Neutrophil (primary cell): ENCODE data around the gene STAT3.
A peak's percentile ranks its signal among the peaks of the same experiment; 100 is the strongest.

ENCODE experiments used
- H3K27ac ChIP-seq: fragments of 200-600 bp; sonication (generic); 2 replicates; pipeline ENCODE4 v1.5.1; 2016; ENCODE audit warnings: mild to moderate bottlenecking, moderate library complexity
- H3K27me3 ChIP-seq: fragments of 200-600 bp; sonication (generic); 2 replicates; pipeline ENCODE4 v1.6.0; 2016; ENCODE audit warnings: mild to moderate bottlenecking
- H3K36me3 ChIP-seq: fragments of 200-600 bp; sonication (generic); 2 replicates; pipeline ENCODE4 v1.5.1; 2017
- H3K4me1 ChIP-seq, 2 experiments: fragments of 200-600 bp in 1 of 2; sonication (generic) in 1 of 2; 1 replicate in 1 of 2; 2 replicates in 1 of 2; pipeline versions ENCODE4 v1.5.1 to v1.6.1; 2013 to 2016; ENCODE audit warnings: low read depth in 1 of 2, low read length in 1 of 2, mild to moderate bottlenecking in 1 of 2, moderate library complexity in 1 of 2; ENCODE audit not compliant: control insufficient read depth in 1 of 2, insufficient read depth in 1 of 2
- H3K4me3 ChIP-seq, 2 experiments: fragments of 200-600 bp in 1 of 2; sonication (generic) in 1 of 2; 1 replicate in 1 of 2; 2 replicates in 1 of 2; pipeline ENCODE4 v1.5.1; 2013 to 2016; ENCODE audit warnings: low read depth in 1 of 2, low read length in 1 of 2, mild to moderate bottlenecking in 1 of 2, moderate library complexity in 1 of 2
- H3K9me3 ChIP-seq: fragments of 200-600 bp; sonication (generic); 2 replicates; pipeline ENCODE4 v1.5.1; 2016
- TF ChIP-seq, protein P1 (sequence below): fragments of 200-600 bp; sonication (generic); IDR thresholded peaks from 2 replicates; pipeline ENCODE4 v1.5.1; 2016; ENCODE audit warnings: antibody characterized with exemption

STAT3 gene

DNA sequence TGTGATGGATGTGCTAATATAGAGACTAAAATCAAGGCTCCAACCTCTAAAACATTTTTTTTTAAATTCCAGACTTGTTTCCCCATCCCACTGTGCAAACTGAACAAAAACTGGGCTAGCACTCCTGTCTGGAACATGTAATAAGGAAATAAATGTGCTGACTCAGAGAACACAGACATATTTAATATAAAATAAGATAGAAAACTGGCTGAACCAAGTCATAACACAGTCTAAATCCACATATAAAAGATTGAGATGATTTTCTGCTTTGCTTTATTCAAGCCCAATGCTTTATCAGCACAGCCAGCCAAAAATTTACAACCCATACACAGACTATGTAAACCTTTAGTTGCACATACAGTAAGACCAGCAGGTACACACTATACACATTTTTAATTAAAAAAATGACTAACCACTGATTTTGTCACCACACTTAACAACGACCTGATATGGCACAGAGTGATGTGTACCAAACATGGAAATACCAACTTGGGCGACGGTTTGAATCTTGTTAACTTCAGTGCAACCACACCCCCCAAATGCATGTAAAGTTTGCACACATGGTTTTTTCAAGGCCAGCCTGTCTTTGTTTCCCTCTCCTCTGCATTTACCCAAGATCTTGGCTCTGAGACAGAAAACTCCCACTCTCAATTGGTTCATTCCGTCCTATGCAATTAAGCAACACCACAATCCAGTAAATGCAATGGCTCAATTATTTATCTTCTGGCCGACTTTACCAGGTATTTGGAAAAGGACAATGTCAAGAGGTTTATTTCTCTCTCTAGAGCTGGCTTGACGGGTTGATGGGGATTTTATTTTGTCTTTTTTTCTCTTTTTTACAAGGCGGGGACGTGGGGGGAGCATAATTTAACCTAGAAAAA is 1.2 kb downstream of the STAT3 start:
- peaks cover 6% of the 10 kb centered on the region for H3K36me3 ChIP-seq
- H3K9me3 ChIP-seq = no peaks in the 10 kb centered on the region
- H3K4me1 ChIP-seq = peaks cover 61 to 65% of the 10 kb centered on the region in 2 experiments
- peak overlapping the region; percentile 88 to 99 for H3K4me3 ChIP-seq
- TF ChIP-seq, protein P1, sequence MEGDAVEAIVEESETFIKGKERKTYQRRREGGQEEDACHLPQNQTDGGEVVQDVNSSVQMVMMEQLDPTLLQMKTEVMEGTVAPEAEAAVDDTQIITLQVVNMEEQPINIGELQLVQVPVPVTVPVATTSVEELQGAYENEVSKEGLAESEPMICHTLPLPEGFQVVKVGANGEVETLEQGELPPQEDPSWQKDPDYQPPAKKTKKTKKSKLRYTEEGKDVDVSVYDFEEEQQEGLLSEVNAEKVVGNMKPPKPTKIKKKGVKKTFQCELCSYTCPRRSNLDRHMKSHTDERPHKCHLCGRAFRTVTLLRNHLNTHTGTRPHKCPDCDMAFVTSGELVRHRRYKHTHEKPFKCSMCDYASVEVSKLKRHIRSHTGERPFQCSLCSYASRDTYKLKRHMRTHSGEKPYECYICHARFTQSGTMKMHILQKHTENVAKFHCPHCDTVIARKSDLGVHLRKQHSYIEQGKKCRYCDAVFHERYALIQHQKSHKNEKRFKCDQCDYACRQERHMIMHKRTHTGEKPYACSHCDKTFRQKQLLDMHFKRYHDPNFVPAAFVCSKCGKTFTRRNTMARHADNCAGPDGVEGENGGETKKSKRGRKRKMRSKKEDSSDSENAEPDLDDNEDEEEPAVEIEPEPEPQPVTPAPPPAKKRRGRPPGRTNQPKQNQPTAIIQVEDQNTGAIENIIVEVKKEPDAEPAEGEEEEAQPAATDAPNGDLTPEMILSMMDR = no peak
- peak overlapping the region; percentile 98 for H3K27ac ChIP-seq
- no peaks in the 10 kb centered on the region for H3K27me3 ChIP-seq

DNA sequence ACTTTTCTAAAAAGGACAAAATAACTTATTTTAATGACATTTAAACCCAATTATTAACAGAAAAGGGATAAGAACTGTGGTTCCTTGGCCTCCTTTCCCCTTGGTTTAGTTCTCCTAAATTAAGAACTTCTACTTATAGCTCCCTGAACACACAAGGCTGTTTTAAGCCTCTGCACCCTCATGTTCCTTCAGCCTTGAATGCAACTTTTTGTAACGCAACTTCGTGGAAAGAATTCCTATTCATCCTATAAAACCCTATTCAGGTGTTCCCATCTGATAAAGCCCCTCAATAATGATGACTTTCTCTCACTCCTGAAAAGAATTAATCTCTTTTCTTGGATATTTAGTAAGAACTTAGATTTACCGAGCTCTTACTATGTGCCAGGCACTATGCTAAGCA is 6.3 kb downstream of the STAT3 start:
- Histone ChIP-seq H3K27ac (peak overlapping the region; percentile 30), H3K4me1 (peaks cover 56 to 74% of the 10 kb centered on the region in 2 experiments), H3K9me3 (no peaks in the 10 kb centered on the region), H3K27me3 (no peaks in the 10 kb centered on the region), H3K4me3 (no peak overlapping the region), H3K36me3 (peaks cover 17% of the 10 kb centered on the region)
- TF ChIP-seq, protein P1 = no peak

DNA sequence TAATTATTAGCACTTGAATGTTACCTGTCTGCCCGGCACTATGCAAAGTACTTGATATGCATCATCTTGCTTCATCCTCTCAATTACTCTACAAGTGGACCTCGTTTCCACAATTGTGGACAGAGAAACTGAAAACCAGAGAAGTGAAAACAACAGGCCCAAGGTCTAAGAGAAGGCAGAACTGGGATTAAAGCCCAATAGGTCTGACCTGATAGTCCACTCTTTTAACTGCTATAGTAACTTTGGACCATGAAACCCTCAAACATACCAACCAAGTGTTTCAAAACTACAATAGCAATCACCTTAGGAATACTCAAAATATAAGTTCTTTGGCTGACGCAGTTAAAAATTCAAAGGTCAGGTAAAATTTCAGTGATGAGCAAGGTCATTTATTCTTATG is 7.3 kb downstream of the STAT3 start:
- TF ChIP-seq, protein P1 = no peak

DNA sequence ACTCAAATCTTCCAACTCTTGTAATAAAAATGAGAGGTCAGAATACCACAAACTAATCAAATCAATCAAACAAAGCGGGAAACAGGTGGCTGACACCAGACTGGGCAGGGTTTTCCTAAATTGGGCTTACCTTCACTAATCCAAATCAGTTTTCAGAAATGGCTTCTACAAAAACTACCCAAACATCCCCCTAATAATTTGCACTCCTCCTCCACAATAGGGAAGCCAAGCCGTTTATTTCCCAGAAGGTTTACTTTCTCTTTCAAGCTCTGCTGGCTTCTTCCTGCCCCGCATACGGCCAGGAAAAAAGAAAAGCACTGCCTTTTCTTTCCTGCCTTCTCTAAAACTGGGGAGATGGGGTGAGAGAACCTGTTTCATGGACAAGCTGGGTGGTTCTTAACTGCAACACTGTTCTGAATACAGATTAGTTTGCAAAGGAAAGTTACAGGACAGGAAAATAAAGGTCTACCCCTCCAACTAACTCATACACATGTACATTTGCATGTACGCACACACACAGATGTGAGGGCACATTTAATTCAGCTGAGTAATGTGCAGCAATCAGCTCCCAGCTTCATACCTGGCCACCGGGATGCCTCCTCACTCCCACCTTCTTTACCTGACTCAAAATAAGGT is 9.2 kb downstream of the STAT3 start:
- H3K4me3 ChIP-seq = peak overlapping the region; percentile 15 to 43
- H3K36me3 ChIP-seq = peaks cover 17% of the 10 kb centered on the region
- H3K27ac ChIP-seq = peak overlapping the region; percentile 78
- H3K9me3 ChIP-seq = no peaks in the 10 kb centered on the region
- peaks cover 31 to 53% of the 10 kb centered on the region in 2 experiments for H3K4me1 ChIP-seq
- TF ChIP-seq, protein P1 = no peak
- no peaks in the 10 kb centered on the region for H3K27me3 ChIP-seq

More for the DNA sequence above, 7.3 kb downstream of the STAT3 start:
- peak overlapping the region; percentile 11 for H3K27ac ChIP-seq
- no peaks in the 10 kb centered on the region for H3K9me3 ChIP-seq
- H3K27me3 ChIP-seq = no peaks in the 10 kb centered on the region
- H3K36me3 ChIP-seq = peaks cover 17% of the 10 kb centered on the region
- no peak overlapping the region for H3K4me3 ChIP-seq
- H3K4me1 ChIP-seq = peaks cover 47 to 67% of the 10 kb centered on the region in 2 experiments

DNA sequence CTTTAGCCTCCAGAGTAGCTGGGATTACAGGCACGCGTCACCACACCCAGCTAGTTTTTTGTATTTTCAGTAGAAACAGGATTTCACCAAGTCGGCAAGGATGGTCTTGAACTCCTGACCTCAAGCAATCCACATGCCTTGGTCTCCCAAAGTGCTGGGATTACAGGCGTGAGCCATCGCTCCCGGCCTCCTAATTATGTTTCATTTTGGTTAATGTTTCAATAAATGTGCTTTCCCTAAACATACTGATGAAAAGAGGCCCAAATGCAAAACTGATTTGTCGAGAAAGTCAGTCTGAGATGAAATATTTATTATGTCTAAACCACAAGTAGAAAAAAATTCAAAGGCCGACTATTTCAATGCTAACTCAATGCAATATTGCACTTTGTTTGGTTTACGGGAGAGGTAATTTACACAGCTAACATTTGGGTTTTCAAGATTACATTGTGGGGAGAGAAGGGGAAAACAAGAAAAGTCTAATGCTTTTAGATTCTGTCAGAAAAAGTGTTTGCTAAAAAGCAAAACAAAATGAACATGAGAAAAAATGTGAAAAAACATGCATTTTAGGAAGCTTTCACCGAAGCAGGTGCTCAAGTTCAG is 9.8 kb downstream of the STAT3 start:
- H3K9me3 ChIP-seq = no peaks in the 10 kb centered on the region
- TF ChIP-seq, protein P1 = no peak
- H3K4me1 ChIP-seq = peaks cover 31 to 49% of the 10 kb centered on the region in 2 experiments
- H3K27me3 ChIP-seq = no peaks in the 10 kb centered on the region
- H3K4me3 ChIP-seq = peak overlapping the region; percentile 15 to 43
- H3K36me3 ChIP-seq = peaks cover 17% of the 10 kb centered on the region
- peak overlapping the region; percentile 78 for H3K27ac ChIP-seq
